Medulla oblongata (tissue), 1 donor: ENCODE data around the gene HIC2.
"Not testable (repeated sequence)": the region's sequence is repeated elsewhere in the genome, so short reads cannot be mapped to it uniquely, and the experiment has no call there.

Experiments used
- DNase-seq: peaks from one replicate; pipeline ENCODE4 v3.0.0-alpha.2; 2015; ENCODE audit errors: extremely low spot score

Gene HIC2

GRCh38 chr22:21417227-21417746, at the start of gene HIC2:
Gene HIC2, plus strand, starts transcription at chr22:21417371. Its CDS starts 25,461 bp downstream, at chr22:21442832.
- not testable (repeated sequence) for DNase-seq

- DNase-seq = not testable (repeated sequence)
These were observed 48.4 kb upstream of the HIC2 start for GRCh38 chr22:21368603-21369310.

- DNase-seq = not testable (repeated sequence)
These were observed 41.3 kb upstream of the HIC2 start for GRCh38 chr22:21375880-21376279.

GRCh38 chr22:21383701-21384467, 33.3 kb upstream of the HIC2 start, which contains the start of gene RIMBP3B:
Gene RIMBP3B, plus strand, starts transcription at chr22:21383751. Its CDS starts 108 bp downstream, at chr22:21383859.
- DNase-seq = not testable (repeated sequence)

- not testable (repeated sequence) for DNase-seq
These were observed 32.5 kb upstream of the HIC2 start for GRCh38 chr22:21384468-21385357.

- DNase-seq = not testable (repeated sequence)
These were observed 27.7 kb upstream of the HIC2 start for GRCh38 chr22:21389480-21389879.

- DNase-seq = not testable (repeated sequence)
These were observed 27.2 kb upstream of the HIC2 start for GRCh38 chr22:21390013-21390412.

- not testable (repeated sequence) for DNase-seq
These were observed 22.6 kb upstream of the HIC2 start for GRCh38 chr22:21394613-21395012.

- DNase-seq = not testable (repeated sequence)
These were observed 15.8 kb upstream of the HIC2 start for GRCh38 chr22:21401197-21401969.

- DNase-seq = not testable (repeated sequence)
These were observed 14.3 kb upstream of the HIC2 start for GRCh38 chr22:21402763-21403314.

GRCh38 chr22:21407139-21407538, 10.0 kb upstream of the HIC2 start:
- DNase-seq = not testable (repeated sequence)

- not testable (repeated sequence) for DNase-seq
These were observed 9.4 kb upstream of the HIC2 start for GRCh38 chr22:21407792-21408191.

GRCh38 chr22:21416375-21416774, 796 bp upstream of the HIC2 start:
- DNase-seq = not testable (repeated sequence)

- not testable (repeated sequence) for DNase-seq
These were observed 682 bp downstream of the HIC2 start for GRCh38 chr22:21417853-21418252.

- DNase-seq = not testable (repeated sequence)
These were observed 1.9 kb downstream of the HIC2 start for GRCh38 chr22:21418974-21419638.

- not testable (repeated sequence) for DNase-seq
These were observed 3.1 kb downstream of the HIC2 start for GRCh38 chr22:21420180-21420763.

- not testable (repeated sequence) for DNase-seq
These were observed 7.0 kb downstream of the HIC2 start for GRCh38 chr22:21424084-21424709.

GRCh38 chr22:21434378-21435233, 17.4 kb downstream of the HIC2 start:
- not testable (repeated sequence) for DNase-seq
